ENCODE measurements around the gene FMNL1. TPM values are rescaled to one million over a fixed set of nuclear protein-coding genes. Genes with fewer than 3 reads are reported as not detected.

The FMNL1 gene
- total RNA-seq, 1 donor from 2014 or later = 22.1 TPM

- Histone ChIP-seq H3K9me3 (no peaks in the 10 kb centered on the region), H3K27me3 (no peaks in the 10 kb centered on the region), H3K4me3 (no peak overlapping the region), H3K27ac (no peak overlapping the region), H3K4me1 (no peaks in the 10 kb centered on the region), H3K36me3 (no peaks in the 10 kb centered on the region)
- intact Hi-C loops (cut with DNase I) = no loop called here
- DNase-seq (ENCODE audit: extremely low spot score in 2 of 2) = no peak
- TF ChIP-seq POLR2A (IDR thresholded peaks at IDR 0.05) (no peak), CTCF (IDR thresholded peaks at IDR 0.05) (no peak), POLR2AphosphoS5 (IDR thresholded peaks at IDR 0.05; ENCODE audit: insufficient read depth in 1 of 2, low read depth in 1 of 2) (no peak)
These were observed 37.5 kb upstream of the FMNL1 start for GRCh38 chr17:45184144-45184543.

GRCh38 chr17:45186801-45187354 lies 34.8 kb upstream of the FMNL1 start:
- H3K9me3 ChIP-seq = no peaks in the 10 kb centered on the region
- H3K27me3 ChIP-seq = no peaks in the 10 kb centered on the region
- intact Hi-C loops (cut with DNase I) = no loop called here
- no peaks in the 10 kb centered on the region for H3K36me3 ChIP-seq
- TF ChIP-seq POLR2A (IDR thresholded peaks at IDR 0.05) (no peak), CTCF (IDR thresholded peaks at IDR 0.05) (no peak), POLR2AphosphoS5 (IDR thresholded peaks at IDR 0.05; ENCODE audit: insufficient read depth in 1 of 2, low read depth in 1 of 2) (no peak)
- no peak overlapping the region for H3K27ac ChIP-seq
- DNase-seq (ENCODE audit: extremely low spot score in 2 of 2) = no peak
- H3K4me1 ChIP-seq = no peaks in the 10 kb centered on the region
- no peak overlapping the region for H3K4me3 ChIP-seq

GRCh38 chr17:45189009-45189408 lies 32.7 kb upstream of the FMNL1 start:
- intact Hi-C loops (cut with DNase I) = no loop called here

GRCh38 chr17:45190503-45191255 lies 31.0 kb upstream of the FMNL1 start:
- DNase-seq (ENCODE audit: extremely low spot score in 2 of 2) = no peak
- TF ChIP-seq POLR2AphosphoS5 (IDR thresholded peaks at IDR 0.05; ENCODE audit: insufficient read depth in 1 of 2, low read depth in 1 of 2) = no peak
- TF ChIP-seq CTCF (IDR thresholded peaks at IDR 0.05) = no peak
- TF ChIP-seq POLR2A (IDR thresholded peaks at IDR 0.05) = no peak
- intact Hi-C loops (cut with DNase I) = loop anchor here (10.0 kb wide), 1 partner anchor 266 kb away; no protein-coding TSS in a partner anchor
- Histone ChIP-seq H3K4me1 (no peaks in the 10 kb centered on the region), H3K9me3 (no peaks in the 10 kb centered on the region), H3K36me3 (no peaks in the 10 kb centered on the region), H3K4me3 (no peak overlapping the region), H3K27me3 (no peaks in the 10 kb centered on the region), H3K27ac (no peak overlapping the region)

More at GRCh38 chr17:45189009-45189408, 32.7 kb upstream of the FMNL1 start:
- H3K9me3 ChIP-seq = no peaks in the 10 kb centered on the region
- no peak overlapping the region for H3K4me3 ChIP-seq
- no peaks in the 10 kb centered on the region for H3K36me3 ChIP-seq
- no peak for TF ChIP-seq POLR2AphosphoS5 (IDR thresholded peaks at IDR 0.05; ENCODE audit: insufficient read depth in 1 of 2, low read depth in 1 of 2)
- TF ChIP-seq CTCF (IDR thresholded peaks at IDR 0.05) = no peak
- no peak for TF ChIP-seq POLR2A (IDR thresholded peaks at IDR 0.05)
- H3K4me1 ChIP-seq = no peaks in the 10 kb centered on the region
- no peak overlapping the region for H3K27ac ChIP-seq
- no peaks in the 10 kb centered on the region for H3K27me3 ChIP-seq
- DNase-seq (ENCODE audit: extremely low spot score in 2 of 2) = no peak

- peaks cover 19% of the 10 kb centered on the region for H3K4me1 ChIP-seq
- H3K27me3 ChIP-seq = no peaks in the 10 kb centered on the region
- intact Hi-C loops (cut with DNase I) = loop anchor here (5.0 to 10.0 kb wide), 2 partner anchors 58 to 271 kb away; partner anchors contain the start of gene ACBD4
- H3K27ac ChIP-seq = no peak overlapping the region
- H3K9me3 ChIP-seq = no peaks in the 10 kb centered on the region
- DNase-seq (ENCODE audit: extremely low spot score in 2 of 2) = no peak
- H3K4me3 ChIP-seq = no peak overlapping the region
- TF ChIP-seq CTCF (IDR thresholded peaks at IDR 0.05) (no peak), POLR2AphosphoS5 (IDR thresholded peaks at IDR 0.05; ENCODE audit: insufficient read depth in 1 of 2, low read depth in 1 of 2) (no peak), POLR2A (IDR thresholded peaks at IDR 0.05) (no peak)
- no peaks in the 10 kb centered on the region for H3K36me3 ChIP-seq
These were observed 26.3 kb upstream of the FMNL1 start for GRCh38 chr17:45195424-45195823.
